HG03108 (cell line): Measurements from ENCODE around the gene SHISAL2A.

Experiments used
- ATAC-seq: cut with Tn5 transposase; IDR thresholded peaks from one replicate; pipeline ENCODE4 v1.9.1; 2021; ENCODE audit warnings: moderate library complexity; ENCODE audit not compliant: unreplicated experiment

Gene SHISAL2A

DNA sequence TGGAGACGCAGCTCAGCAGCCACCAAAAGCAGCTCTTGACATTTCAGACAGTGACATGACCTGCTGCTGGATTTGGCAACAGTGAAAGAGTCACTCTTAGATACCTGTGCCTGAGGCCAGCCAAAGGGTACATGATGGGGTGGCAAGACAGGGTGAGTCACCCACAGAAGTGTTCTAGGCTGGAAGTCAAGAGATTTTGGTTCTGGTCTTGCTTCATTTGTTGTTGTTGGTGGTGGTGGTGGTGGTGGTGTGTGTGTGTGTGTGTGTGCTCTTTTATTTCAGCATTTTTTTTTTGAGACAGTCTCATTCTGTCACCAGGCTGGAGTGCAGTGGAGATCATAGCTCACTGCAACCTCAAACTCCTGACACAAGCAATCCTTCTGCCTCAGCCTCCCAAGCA is 25.8 kb downstream of the SHISAL2A start:
- no peak for ATAC-seq

- peak; percentile 80 for ATAC-seq
Observed at GRCh38 chr1:52659356-52659755, 26.4 kb downstream of the SHISAL2A start.

GRCh38 chr1:52659851-52660596 is 27.1 kb downstream of the SHISAL2A start:
- no peak for ATAC-seq

GRCh38 chr1:52660807-52661206 is 27.8 kb downstream of the SHISAL2A start:
- no peak for ATAC-seq

GRCh38 chr1:52662645-52663313 is 29.8 kb downstream of the SHISAL2A start:
- no peak for ATAC-seq

DNA sequence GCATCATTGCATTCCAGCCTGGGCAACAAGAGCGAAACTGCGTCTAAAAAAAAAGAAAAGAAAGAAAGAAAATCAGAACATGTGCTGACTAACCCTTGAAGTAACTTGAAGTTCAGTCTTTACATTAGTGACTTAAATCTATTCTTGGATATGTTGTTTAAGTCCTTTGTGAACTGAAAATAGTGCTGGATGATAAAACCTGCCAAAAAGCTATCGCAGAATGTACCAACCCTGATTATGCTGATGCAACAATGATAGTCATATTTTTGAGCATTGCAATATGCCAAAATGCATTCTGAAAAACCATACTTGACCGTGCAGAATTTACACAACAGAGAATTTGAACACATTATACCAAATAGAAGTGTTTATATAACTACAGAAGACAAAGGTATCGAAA is 30.7 kb downstream of the SHISAL2A start:
- ATAC-seq, result no peak

GRCh38 chr1:52665006-52665941 is 32.3 kb downstream of the SHISAL2A start:
- no peak for ATAC-seq

DNA sequence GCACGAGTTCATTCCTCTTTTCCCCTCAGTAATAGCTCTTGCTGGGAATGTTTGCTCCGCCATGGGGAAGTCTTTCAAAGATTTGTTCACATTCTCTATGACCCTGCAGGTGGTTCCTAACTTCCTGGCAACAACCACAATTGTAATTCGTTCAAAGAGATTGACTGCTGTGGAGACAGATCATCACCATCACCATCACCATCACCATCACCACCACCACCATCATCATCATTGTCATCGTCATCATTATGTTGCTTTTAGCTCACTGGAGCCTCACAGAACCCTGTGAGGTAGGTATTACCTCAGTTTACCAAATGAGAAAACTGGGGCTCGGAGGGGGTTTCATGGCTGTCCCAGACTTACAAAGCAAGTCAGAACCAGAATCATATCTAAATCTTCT is 34.3 kb downstream of the SHISAL2A start:
- no peak for ATAC-seq

- no peak for ATAC-seq
Observed at GRCh38 chr1:52667984-52668383, 35.0 kb downstream of the SHISAL2A start.

DNA sequence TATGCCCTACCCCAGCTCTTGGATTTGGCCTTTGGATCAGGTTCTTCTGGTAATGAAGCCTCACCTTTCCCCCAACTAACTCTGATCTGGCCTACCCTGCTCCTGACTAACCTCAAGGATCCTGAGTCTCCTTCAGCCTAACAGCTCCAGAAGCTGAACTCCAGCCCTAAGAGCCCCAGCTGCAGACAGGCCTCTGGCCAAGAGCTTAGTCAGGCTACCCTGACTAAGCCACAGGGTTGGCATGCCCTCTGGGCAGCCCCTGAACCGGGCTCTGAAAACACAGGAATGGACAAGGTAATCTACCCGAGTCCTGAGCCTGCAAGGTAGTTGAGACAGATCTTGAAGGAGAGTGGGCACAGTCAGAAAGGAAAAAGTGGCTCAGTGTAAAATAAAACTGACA is 35.7 kb downstream of the SHISAL2A start:
- ATAC-seq, result no peak

DNA sequence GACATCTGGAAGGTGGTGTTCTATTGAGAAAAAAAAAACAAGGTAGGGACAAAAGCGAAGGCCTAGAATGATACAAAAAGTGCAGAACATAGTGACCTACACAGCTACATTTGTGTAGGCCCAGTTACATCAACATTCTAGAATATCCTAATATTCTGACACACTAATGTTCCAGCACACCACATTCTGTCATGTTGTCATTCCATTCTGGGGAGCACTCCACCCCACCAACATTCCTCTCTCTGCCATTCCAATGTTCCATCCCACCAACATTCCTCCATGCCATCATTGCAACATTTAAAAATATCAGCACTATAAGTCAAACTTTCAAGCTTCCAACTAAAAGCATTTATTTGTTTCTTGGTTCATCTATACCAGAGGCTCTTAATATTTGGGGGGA is 36.7 kb downstream of the SHISAL2A start:
- no peak for ATAC-seq

GRCh38 chr1:52670604-52671003 is 37.6 kb downstream of the SHISAL2A start:
- ATAC-seq, result no peak

DNA sequence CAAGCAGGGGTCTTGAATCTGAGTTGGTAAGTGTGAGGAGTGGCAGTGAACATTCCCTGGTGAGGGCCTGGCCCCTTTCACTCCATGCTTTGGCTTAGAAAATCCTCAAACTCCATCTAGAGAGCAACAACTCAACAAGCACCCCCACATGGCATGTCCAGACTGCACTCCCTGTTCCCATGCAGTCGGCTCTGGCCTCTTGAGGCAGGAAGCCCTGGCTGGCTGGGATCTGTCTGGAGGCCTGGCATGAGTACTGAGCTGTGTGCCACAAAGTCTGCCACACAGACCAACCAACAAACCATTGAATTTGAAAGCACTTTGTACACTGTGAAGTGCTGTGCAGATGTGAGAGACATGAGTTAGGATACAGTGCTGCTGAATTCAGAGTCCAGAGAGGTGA is 40.0 kb downstream of the SHISAL2A start:
- ATAC-seq, result no peak

DNA sequence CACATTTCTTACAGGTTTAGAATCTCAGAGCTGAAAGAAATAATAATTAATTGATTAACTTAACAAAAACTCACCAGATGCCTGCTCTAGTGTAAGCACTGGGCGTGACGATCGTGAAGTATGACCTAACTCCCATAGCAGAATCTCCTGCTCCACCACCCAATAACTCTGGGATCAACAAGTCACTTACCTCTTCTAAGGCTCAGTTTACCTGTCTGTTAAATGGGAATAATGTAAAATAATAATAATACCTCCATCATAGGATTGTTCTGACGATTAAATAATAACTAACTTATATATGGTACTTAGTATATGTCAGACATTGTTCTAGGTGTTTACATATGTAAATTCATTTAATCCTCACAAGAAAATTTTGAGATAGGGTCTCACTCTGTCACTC is 40.5 kb downstream of the SHISAL2A start:
- ATAC-seq, result no peak

GRCh38 chr1:52674497-52675384 is 41.8 kb downstream of the SHISAL2A start:
- no peak for ATAC-seq

- no peak for ATAC-seq
Observed at GRCh38 chr1:52676249-52676903, 43.4 kb downstream of the SHISAL2A start.

DNA sequence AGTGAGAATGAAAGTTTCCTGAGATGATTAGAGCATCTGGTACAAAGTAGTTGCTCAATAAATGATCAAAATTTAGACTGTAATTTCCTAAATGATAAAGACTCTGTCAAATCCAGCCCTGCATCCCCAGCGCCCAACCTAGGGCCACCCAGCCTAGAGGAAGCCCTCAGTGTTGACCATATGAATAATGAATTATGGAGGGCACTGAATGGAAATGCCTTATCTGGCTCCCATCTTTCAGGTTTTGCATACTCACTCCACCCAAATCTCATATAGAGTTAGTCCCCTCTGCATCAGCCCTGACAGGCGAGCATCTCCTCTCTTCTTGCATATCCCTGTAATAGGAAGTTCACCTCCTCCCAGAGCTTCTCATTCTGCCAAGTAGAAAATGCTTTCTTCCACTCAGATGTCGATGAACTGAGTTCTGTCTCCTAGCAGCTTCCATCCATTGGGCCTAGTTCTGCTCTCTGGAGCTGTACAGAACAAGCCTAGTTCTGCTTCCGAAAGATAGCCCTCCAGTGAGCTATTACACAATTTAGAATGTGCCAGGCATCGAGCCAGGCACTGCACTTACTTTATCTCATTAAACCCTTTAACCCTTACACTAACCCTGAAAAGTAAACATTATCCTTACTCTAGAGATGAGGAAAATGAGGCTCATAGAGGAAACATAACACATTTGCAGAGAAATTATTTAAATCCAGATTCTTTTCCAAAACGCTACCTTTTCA is 44.3 kb downstream of the SHISAL2A start:
- no peak for ATAC-seq

DNA sequence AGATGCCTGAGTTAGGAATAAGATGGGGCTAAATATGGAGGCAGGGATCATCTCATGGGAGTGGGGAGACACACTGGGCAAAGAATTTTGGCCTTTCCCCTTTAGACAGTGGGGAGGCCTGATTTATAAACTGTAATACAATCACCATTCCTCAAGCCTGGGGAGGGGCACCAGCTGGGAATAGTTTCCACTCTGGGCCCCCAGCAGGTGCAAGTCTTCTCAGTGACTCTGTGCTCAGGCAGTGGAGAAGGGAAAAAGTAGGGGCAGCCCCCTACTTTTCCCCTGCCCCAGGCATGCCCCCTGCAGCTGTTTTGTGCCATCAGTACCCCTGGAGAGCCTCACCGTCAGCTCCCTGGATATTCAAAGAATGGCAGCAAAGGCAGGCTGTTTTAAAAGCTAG is 46.1 kb downstream of the SHISAL2A start:
- ATAC-seq, result no peak

- no peak for ATAC-seq
Observed at GRCh38 chr1:52679498-52679897, 46.5 kb downstream of the SHISAL2A start.
